Neuronal stem cell (in vitro differentiated cells): ENCODE results near the gene POLR2C. TPM values are rescaled to one million over a fixed set of nuclear protein-coding genes. Genes with fewer than 3 reads are reported as not detected.

ENCODE experiments used
- DNase-seq: peaks from one replicate; pipeline ENCODE4 v3.0.0-alpha.2; 2013; ENCODE audit warnings: low spot score
- H2AFZ ChIP-seq: one replicate; pipeline ENCODE4 v1.6.1; 2013; ENCODE audit warnings: mild to moderate bottlenecking, low read length, inconsistent platforms
- H2AK5ac ChIP-seq: 2 replicates; pipeline ENCODE4 v1.6.1; 2013; ENCODE audit warnings: low read depth, mild to moderate bottlenecking, inconsistent platforms, low read length, moderate library complexity, mixed read lengths
- H2BK120ac ChIP-seq: 2 replicates; pipeline ENCODE4 v1.6.1; 2013; ENCODE audit warnings: low read depth, mild to moderate bottlenecking, inconsistent platforms, low read length, moderate library complexity, mixed read lengths
- H2BK12ac ChIP-seq: one replicate; pipeline ENCODE4 v1.6.1; 2013; ENCODE audit warnings: low read length, inconsistent platforms
- H2BK15ac ChIP-seq: 2 replicates; pipeline ENCODE4 v1.6.1; 2013; ENCODE audit warnings: mild to moderate bottlenecking, low read length, inconsistent platforms, mixed read lengths
- H2BK5ac ChIP-seq: one replicate; pipeline ENCODE4 v1.6.1; 2013; ENCODE audit warnings: inconsistent platforms, mild to moderate bottlenecking, low read length, moderate library complexity
- H3K14ac ChIP-seq: one replicate; pipeline ENCODE4 v1.6.1; 2013; ENCODE audit warnings: low read length, inconsistent platforms
- H3K18ac ChIP-seq: 2 replicates; pipeline ENCODE4 v1.6.1; 2013; ENCODE audit warnings: low read length, inconsistent platforms
- H3K23ac ChIP-seq: 2 replicates; pipeline ENCODE4 v1.6.1; 2013; ENCODE audit warnings: low read depth, mild to moderate bottlenecking, mixed read lengths, low read length, inconsistent platforms; ENCODE audit not compliant: poor library complexity
- H3K27ac ChIP-seq: replicated peaks from 3 replicates; pipeline ENCODE4 v1.5.1; 2013; ENCODE audit warnings: low read length, inconsistent platforms
- H3K27me3 ChIP-seq, 3 experiments: 2 replicates each; pipeline ENCODE4 v1.6.1; 2013; ENCODE audit warnings: low read length in 3 of 3, mild to moderate bottlenecking in 2 of 3, inconsistent platforms in 1 of 3, low read depth in 1 of 3, mixed read lengths in 1 of 3, moderate library complexity in 1 of 3; ENCODE audit not compliant: control insufficient read depth in 3 of 3, insufficient read depth in 3 of 3
- H3K36me3 ChIP-seq, 2 donors: replicated peaks in 1 of 2; 2 replicates each; pipeline ENCODE4 v1.6.1; 2013; ENCODE audit warnings: low read length in 2 of 2; ENCODE audit not compliant: control insufficient read depth in 2 of 2, insufficient read depth in 2 of 2
- H3K4ac ChIP-seq: 2 replicates; pipeline ENCODE4 v1.6.1; 2013; ENCODE audit warnings: inconsistent platforms, mild to moderate bottlenecking, low read length, moderate library complexity
- H3K4me1 ChIP-seq, 2 donors: 1 replicate in 1 of 2; 2 replicates in 1 of 2; pipeline ENCODE4 v1.6.1; 2013; ENCODE audit warnings: low read length in 2 of 2, low read depth in 1 of 2; ENCODE audit not compliant: control insufficient read depth in 2 of 2, insufficient read depth in 1 of 2
- H3K4me2 ChIP-seq: one replicate; pipeline ENCODE4 v1.6.1; 2013; ENCODE audit warnings: mild to moderate bottlenecking, low read length, inconsistent platforms; ENCODE audit not compliant: insufficient read depth, poor library complexity, severe bottlenecking
- H3K4me3 ChIP-seq, 2 donors: 2 replicates each; pipeline ENCODE4 v1.5.1; 2013; ENCODE audit warnings: low read length in 2 of 2, mild to moderate bottlenecking in 2 of 2, inconsistent platforms in 1 of 2, moderate library complexity in 1 of 2
- H3K79me1 ChIP-seq: one replicate; pipeline ENCODE4 v1.6.1; 2013; ENCODE audit warnings: low read depth, mild to moderate bottlenecking, inconsistent platforms, low read length, moderate library complexity
- H3K9ac ChIP-seq: one replicate; pipeline ENCODE4 v1.6.1; 2013; ENCODE audit warnings: mild to moderate bottlenecking, low read depth, low read length, inconsistent platforms; ENCODE audit not compliant: poor library complexity
- H3K9me3 ChIP-seq, 2 donors: replicated peaks in 1 of 2; 2 replicates each; pipeline versions ENCODE3 to v1.6.1; 2013; ENCODE audit warnings: low read length in 2 of 2, mild to moderate bottlenecking in 2 of 2, inconsistent platforms in 1 of 2, low read depth in 1 of 2, mixed read lengths in 1 of 2, moderate library complexity in 1 of 2; ENCODE audit not compliant: control insufficient read depth in 2 of 2, insufficient read depth in 1 of 2
- H4K8ac ChIP-seq: one replicate; pipeline ENCODE4 v1.6.1; 2013; ENCODE audit warnings: low read depth, mild to moderate bottlenecking, inconsistent platforms, low read length, moderate library complexity
- H4K91ac ChIP-seq: one replicate; pipeline ENCODE4 v1.6.1; 2013; ENCODE audit warnings: low read length, low read depth, mild to moderate bottlenecking, inconsistent platforms; ENCODE audit not compliant: poor library complexity
- WGBS, 2 donors: extraction: QIAGEN DNeasy Blood & Tissue Kit; methylation state at CpG; one replicate each; pipeline ENCODE4 v1.1.7; 2013; ENCODE audit warnings: missing lambda C conversion rate in 2 of 2, mixed read lengths in 1 of 2; ENCODE audit not compliant: insufficient read length in 2 of 2, insufficient replicate concordance in 1 of 2; ENCODE audit errors: extremely low coverage in 2 of 2; 5-methylcytosine and 5-hydroxymethylcytosine counted together
- polyA plus RNA-seq, 2 experiments: library from polyadenylated mRNA; stranded (reverse); fragments of 200-250 nt; gene quantifications; one replicate each; pipeline ENCODE4 v1.2.3, GENCODE V29; 2013

The POLR2C gene
- 50.6 TPM for polyA plus RNA-seq (2013, experiment 1 of 2)
- 49.2 TPM for polyA plus RNA-seq (2013, experiment 2 of 2)

- Histone ChIP-seq H3K9ac (peak within 1 kb of the TSS; percentile 92), H3K27ac (no peak within 1 kb of the TSS), H4K91ac (no peak within 1 kb of the TSS), H4K8ac (no peak within 1 kb of the TSS), H2BK5ac (no peak within 1 kb of the TSS), H2AK5ac (peak within 1 kb of the TSS; percentile 96), H2BK15ac (no peak within 1 kb of the TSS), H3K4me1 (peaks cover 2 to 3% of the 10 kb centered on the region in 2 donors), H3K9me3 (no peaks in the 10 kb centered on the region), H3K18ac (peak within 1 kb of the TSS; percentile 90), H2BK120ac (no peak within 1 kb of the TSS), H3K27me3 (no peaks in the 10 kb centered on the region), H3K36me3 (peaks cover 22 to 80% of the 10 kb centered on the region in 2 donors), H3K14ac (peak within 1 kb of the TSS; percentile 23), H2AFZ (peak within 1 kb of the TSS; percentile 64), H2BK12ac (no peak within 1 kb of the TSS), H3K4ac (no peak within 1 kb of the TSS), H3K4me3 (peak within 1 kb of the TSS; percentile 58 to 95), H3K23ac (peak within 1 kb of the TSS; percentile 99), H3K79me1 (peaks cover 4% of the 10 kb centered on the region), H3K4me2 (peak within 1 kb of the TSS; percentile 82)
- WGBS, 2 donors: no CpG with 5 or more reads among the region's 47 CpGs
- DNase-seq: peak; percentile 83
Measured at GRCh38 chr16:57462209-57462977, at the start of gene POLR2C. Gene POLR2C (plus strand): TSS chr16:57462679. CDS start chr16:57462725, 46 bp downstream.

DNA sequence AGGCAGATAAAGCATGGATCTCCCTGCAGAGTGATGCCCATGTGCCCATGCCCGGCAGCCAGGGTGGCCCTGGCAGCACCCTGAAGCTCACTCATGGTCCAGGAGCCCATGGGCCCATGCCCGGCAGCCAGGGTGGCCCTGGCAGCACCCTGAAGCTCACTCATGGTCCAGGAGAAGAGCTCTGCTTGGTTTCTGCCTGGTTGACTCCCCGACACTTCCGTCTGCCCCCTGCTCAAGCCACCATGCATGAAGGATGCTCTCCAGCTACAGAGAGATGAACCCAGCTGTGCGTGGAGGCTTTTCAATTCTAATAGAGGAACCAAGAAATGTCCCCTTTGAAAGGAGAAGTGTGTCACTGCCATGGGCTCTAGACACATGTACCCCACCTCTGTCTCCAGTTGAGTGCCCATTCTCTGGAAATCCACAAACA, 49.2 kb upstream of the POLR2C start:
- H3K14ac ChIP-seq: no peak overlapping the region
- H3K4me2 ChIP-seq: no peak overlapping the region
- no CpG with 5 or more reads among the region's 5 CpGs for WGBS, 2 donors
- H3K18ac ChIP-seq: no peak overlapping the region
- no peak overlapping the region for H3K27ac ChIP-seq
- no peak overlapping the region for H3K23ac ChIP-seq
- H3K4ac ChIP-seq: no peak overlapping the region
- no peak overlapping the region for H4K8ac ChIP-seq
- H3K79me1 ChIP-seq: no peaks in the 10 kb centered on the region
- peak overlapping the region; percentile 78 for H2AK5ac ChIP-seq
- H2BK120ac ChIP-seq: no peak overlapping the region
- peaks cover 12% of the 10 kb centered on the region in 2 donors for H3K4me1 ChIP-seq
- H2BK15ac ChIP-seq: no peak overlapping the region
- H3K36me3 ChIP-seq: no peaks in the 10 kb centered on the region
- no peak overlapping the region for H2AFZ ChIP-seq
- H2BK5ac ChIP-seq: no peak overlapping the region
- no peaks in the 10 kb centered on the region for H3K9me3 ChIP-seq
- peaks cover 0 to 9% (median 0%) of the 10 kb centered on the region in 3 experiments for H3K27me3 ChIP-seq
- no peak overlapping the region for H4K91ac ChIP-seq
- H3K4me3 ChIP-seq: no peak overlapping the region
- no peak overlapping the region for H3K9ac ChIP-seq
- DNase-seq: no peak
- H2BK12ac ChIP-seq: no peak overlapping the region

DNA sequence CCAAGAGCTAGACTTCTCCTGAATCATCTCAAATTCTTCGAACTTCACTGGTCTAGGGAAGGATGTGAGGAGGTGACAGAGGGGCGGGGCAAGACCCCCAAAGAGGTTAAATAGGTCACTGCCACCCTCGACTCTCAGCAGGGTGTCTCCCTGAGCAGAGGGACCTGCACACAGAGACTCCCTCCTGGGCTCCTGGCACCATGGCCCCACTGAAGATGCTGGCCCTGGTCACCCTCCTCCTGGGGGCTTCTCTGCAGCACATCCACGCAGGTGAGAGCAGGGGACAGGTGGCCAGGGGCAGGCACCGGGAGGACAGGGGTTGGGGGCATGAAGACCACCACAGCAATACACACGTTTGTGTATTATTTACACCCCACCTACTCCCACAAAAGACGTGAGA, 48.7 kb upstream of the POLR2C start:
- Histone ChIP-seq H4K91ac (peak overlapping the region; percentile 90), H3K4ac (no peak overlapping the region), H3K27me3 (peaks cover 0 to 9% (median 0%) of the 10 kb centered on the region in 3 experiments), H3K79me1 (no peaks in the 10 kb centered on the region), H3K36me3 (no peaks in the 10 kb centered on the region), H3K27ac (no peak overlapping the region), H2BK120ac (no peak overlapping the region), H2AFZ (no peak overlapping the region), H3K4me3 (no peak overlapping the region), H3K9ac (no peak overlapping the region), H3K4me1 (peaks cover 12% of the 10 kb centered on the region in 2 donors), H3K4me2 (no peak overlapping the region), H2AK5ac (no peak overlapping the region), H3K18ac (no peak overlapping the region), H2BK5ac (no peak overlapping the region), H4K8ac (no peak overlapping the region), H2BK15ac (no peak overlapping the region), H3K14ac (no peak overlapping the region), H3K23ac (no peak overlapping the region), H3K9me3 (no peaks in the 10 kb centered on the region), H2BK12ac (no peak overlapping the region)
- no peak for DNase-seq
- no CpG with 5 or more reads among the region's 7 CpGs for WGBS, 2 donors

- Histone ChIP-seq H3K18ac (peak overlapping the region; percentile 86), H3K9ac (peak overlapping the region; percentile 76), H3K14ac (no peak overlapping the region), H2BK15ac (peak overlapping the region; percentile 91), H3K36me3 (no peaks in the 10 kb centered on the region), H3K9me3 (no peaks in the 10 kb centered on the region), H2BK12ac (no peak overlapping the region), H4K91ac (peak overlapping the region; percentile 61), H3K4ac (peak overlapping the region; percentile 96), H4K8ac (peak overlapping the region; percentile 98), H3K23ac (peak overlapping the region; percentile 5), H2BK120ac (peak overlapping the region; percentile 56), H3K4me1 (peaks cover 12% of the 10 kb centered on the region in 2 donors), H3K4me2 (no peak overlapping the region), H3K4me3 (no peak overlapping the region), H3K27me3 (peaks cover 0 to under 1% (median 0%) of the 10 kb centered on the region in 3 experiments), H3K27ac (no peak overlapping the region), H2AK5ac (peak overlapping the region; percentile 30), H2BK5ac (no peak overlapping the region), H3K79me1 (no peaks in the 10 kb centered on the region), H2AFZ (peak overlapping the region; percentile 94)
- no peak for DNase-seq
- no CpG with 5 or more reads among the region's 16 CpGs for WGBS, 2 donors
Measured at GRCh38 chr16:57416084-57416483, 46.4 kb upstream of the POLR2C start.
